GM12878 (cell line): ENCODE measurements around the gene MAP6D1. TPM values are rescaled to one million over a fixed set of nuclear protein-coding genes. Genes with fewer than 3 reads are reported as not detected.

ENCODE experiments used
- ATAC-seq: fragments of 200-7000 bp; cut with Tn5 transposase; 3 replicates; pipeline ENCODE4 v1.9.1; 2020; ENCODE audit warnings: mild to moderate bottlenecking, moderate library complexity
- BruUV-seq: library from RNA; stranded (reverse); fragments of 400-500 nt; replicated peaks from 2 replicates; lab custom pipeline; 2021; lab: Mats Ljungman, UMichigan
- CTCF ChIA-PET: fragments of 300-600 bp; sonication (Branson Sonifier 250); formaldehyde crosslinking; extraction: SDS; loops from one replicate; lab custom pipeline; 2021; ENCODE audit warnings: inconsistent platforms; lab: Yijun Ruan, JAX
- POLR2A ChIA-PET: fragments of 350-600 bp; formaldehyde crosslinking; extraction: SDS; loops from one replicate; lab custom pipeline; 2021; ENCODE audit warnings: inconsistent platforms; lab: Charles Lee
- RAD21 ChIA-PET: fragments of 300-600 bp; sonication (Branson Sonifier 250); formaldehyde crosslinking; loops from one replicate; lab custom pipeline; 2023; ENCODE audit warnings: antibody characterized with exemption; ENCODE audit not compliant: unreplicated experiment; lab: Charles Lee
- SMC1A ChIA-PET: fragments of 300-600 bp; sonication (Branson Sonifier 250); formaldehyde crosslinking; loops from one replicate; lab custom pipeline; 2023; ENCODE audit not compliant: unreplicated experiment, uncharacterized antibody; lab: Charles Lee
- DNase-seq: peaks from one replicate; pipeline ENCODE4 v3.0.0-alpha.2; 2011; ENCODE audit warnings: low read depth, low spot score
- FAIRE-seq: peaks from 3 replicates; lab custom pipeline; 2011; peaks lifted over from hg19 to GRCh38; lab: Jason Lieb, UNC
- H2AFZ ChIP-seq: 2 replicates; pipeline ENCODE4 v1.6.0; 2011; ENCODE audit warnings: low read depth, low read length, control low read depth; ENCODE audit not compliant: control insufficient read depth
- H3K27ac ChIP-seq: 2 replicates; pipeline ENCODE4 v1.5.1; 2011; ENCODE audit warnings: control low read depth; ENCODE audit not compliant: control insufficient read depth, insufficient read depth
- H3K27me3 ChIP-seq, 2 experiments: replicated peaks in 1 of 2; 2 replicates each; pipeline versions ENCODE4 v1.6.0 to v1.6.1; 2011; ENCODE audit warnings: low read length in 1 of 2; ENCODE audit not compliant: control insufficient read depth in 2 of 2, insufficient read depth in 2 of 2
- H3K36me3 ChIP-seq, 2 experiments: 2 replicates each; pipeline ENCODE4 v1.5.1; 2011; ENCODE audit warnings: low read length in 1 of 2; ENCODE audit not compliant: control insufficient read depth in 2 of 2, insufficient read depth in 2 of 2
- H3K4me1 ChIP-seq: 2 replicates; pipeline ENCODE4 v1.6.1; 2011; ENCODE audit warnings: mild to moderate bottlenecking, low read length, moderate library complexity, mixed read lengths; ENCODE audit not compliant: control insufficient read depth, insufficient read depth
- H3K4me2 ChIP-seq: 2 replicates; pipeline ENCODE4 v1.6.0; 2011; ENCODE audit warnings: control low read depth; ENCODE audit not compliant: control insufficient read depth, insufficient read depth
- H3K4me3 ChIP-seq: fragments of 200-600 bp; sonication (generic); 2 replicates; pipeline ENCODE4 v1.5.1; 2016
- H3K79me2 ChIP-seq: 2 replicates; pipeline ENCODE4 v1.6.0; 2011; ENCODE audit warnings: low read length; ENCODE audit not compliant: control insufficient read depth, insufficient read depth
- H3K9ac ChIP-seq: 2 replicates; pipeline ENCODE4 v1.8.0; 2011; ENCODE audit warnings: low read length, control low read depth, mixed read lengths; ENCODE audit not compliant: control insufficient read depth, insufficient read depth
- H3K9me3 ChIP-seq: replicated peaks from 3 replicates; pipeline ENCODE4 v1.5.1; 2011; ENCODE audit warnings: mild to moderate bottlenecking, low read length; ENCODE audit not compliant: control insufficient read depth, insufficient read depth
- H4K20me1 ChIP-seq: 2 replicates; pipeline ENCODE4 v1.6.0; 2011; ENCODE audit not compliant: control insufficient read depth, insufficient read depth
- BHLHE40 ChIP-seq, 2 experiments: fragments of 450-650 bp in 1 of 2; IDR thresholded peaks; 2 replicates each; pipeline ENCODE4 v1.6.1; 2011 to 2017; ENCODE audit warnings: low read depth in 2 of 2, borderline replicate concordance in 1 of 2, improper control_type of control experiment in 1 of 2, low read length in 1 of 2, mild to moderate bottlenecking in 1 of 2
- BRCA1 ChIP-seq: IDR thresholded peaks from 2 replicates; pipeline ENCODE4 v1.6.1; 2011; ENCODE audit warnings: low read depth, low read length, improper control_type of control experiment
- EZH2 ChIP-seq: IDR thresholded peaks from 2 replicates; pipeline ENCODE4 v1.6.1; 2012; ENCODE audit warnings: low read depth, mild to moderate bottlenecking, control low read depth, inconsistent platforms, low read length, borderline replicate concordance; ENCODE audit not compliant: control insufficient read depth
- FOS ChIP-seq: IDR thresholded peaks from 3 replicates; pipeline ENCODE4 v1.6.1; 2011; ENCODE audit warnings: borderline replicate concordance; ENCODE audit not compliant: insufficient read length; ENCODE audit errors: extremely low read depth
- FOXM1 ChIP-seq: IDR thresholded peaks from 2 replicates; pipeline ENCODE4 v1.6.1; 2012; ENCODE audit warnings: low read depth, mild to moderate bottlenecking, inconsistent platforms, low read length, moderate library complexity
- MEF2B ChIP-seq: fragments of 450-650 bp; IDR thresholded peaks from 2 replicates; pipeline ENCODE4 v1.6.1; 2018; ENCODE audit warnings: mild to moderate bottlenecking, moderate library complexity; ENCODE audit not compliant: partially characterized antibody, poor library complexity, severe bottlenecking
- MXI1 ChIP-seq: fragments of 150-350 bp; IDR thresholded peaks from 2 replicates; pipeline ENCODE4 v1.6.1; 2011; ENCODE audit warnings: low read depth, mild to moderate bottlenecking, inconsistent platforms, low read length, improper control_type of control experiment
- NKRF ChIP-seq: fragments of 450-650 bp; conservative IDR thresholded peaks from 2 replicates; pipeline ENCODE4 v1.6.1; 2017; ENCODE audit warnings: mild to moderate bottlenecking, moderate library complexity
- NR2C2 ChIP-seq: IDR thresholded peaks from 2 replicates; pipeline ENCODE4 v1.6.1; 2011; ENCODE audit warnings: borderline replicate concordance, low read depth; ENCODE audit not compliant: control insufficient read depth, insufficient read length
- RCOR1 ChIP-seq: conservative IDR thresholded peaks from 2 replicates; pipeline ENCODE4 v1.6.1; 2012; ENCODE audit warnings: low read depth, low read length, improper control_type of control experiment
- SP1 ChIP-seq: IDR thresholded peaks from one replicate; pipeline ENCODE4 v1.6.1; 2011; ENCODE audit warnings: low read depth, low read length
- YBX1 ChIP-seq: fragments of 450-650 bp; IDR thresholded peaks from 2 replicates; pipeline ENCODE4 v1.6.1; 2016; ENCODE audit warnings: antibody characterized with exemption
- ZNF217 ChIP-seq: fragments of 450-650 bp; IDR thresholded peaks from 2 replicates; pipeline ENCODE4 v1.6.1; 2017; ENCODE audit warnings: antibody characterized with exemption, mild to moderate bottlenecking
- WGBS: methylation state at CpG from one replicate; pipeline ENCODE4 v1.1.6; 2016; ENCODE audit warnings: low lambda C conversion rate; ENCODE audit not compliant: insufficient replicate concordance, insufficient coverage; ENCODE audit errors: missing lambda C conversion rate; 5-methylcytosine and 5-hydroxymethylcytosine counted together
- in situ Hi-C: fragments of 300-500 bp; cut with MboI; formaldehyde crosslinking; loops from 9 replicates; pipeline ENCODE4 v1.14.3; 2018; ENCODE audit warnings: mixed read lengths
- intact Hi-C: fragments of 100-400 bp; cut with micrococcal nuclease; formaldehyde crosslinking; loops from one replicate; pipeline ENCODE4 v1.14.2; 2022; ENCODE audit not compliant: unreplicated experiment
- polyA plus RNA-seq, 11 experiments: library from polyadenylated mRNA; depleted of rRNA in 4 of 11; unstranded in 6 of 11; stranded (reverse) in 5 of 11; fragments of >200 nt; fragmentation: Nextera tagmentation in 4 of 11; fragmentation: Illumina TruSeq in 1 of 11; extraction: Ambion mirVana in 4 of 11; extraction: Trizol in 1 of 11; gene quantifications; 1 replicate in 1 of 11; 2 replicates in 10 of 11; pipeline versions ENCODE4 v1.2.1 to v1.2.3, GENCODE V29; 2011 to 2016; ENCODE audit warnings: inconsistent platforms in 2 of 11, missing spikeins in 2 of 11, low read depth in 1 of 11
- total RNA-seq, 4 experiments: library from RNA; depleted of rRNA in 3 of 4; stranded (reverse); fragments of >200 nt in 3 of 4; fragmentation: Illumina TruSeq in 1 of 4; extraction: Trizol in 1 of 4; gene quantifications; 2 replicates each; pipeline versions ENCODE4 v1.2.1 to v1.2.3, GENCODE V29; 2013 to 2021
- TF ChIP-seq, protein P1 (sequence below): fragments of 450-650 bp; IDR thresholded peaks from 2 replicates; pipeline ENCODE4 v1.6.1; 2017; ENCODE audit warnings: borderline replicate concordance
- TF ChIP-seq, protein P2 (sequence below): IDR thresholded peaks from 2 replicates; pipeline ENCODE4 v1.6.1; 2012; ENCODE audit warnings: low read length, inconsistent platforms

The MAP6D1 gene
- total and polyA plus RNA-seq, 10 of the 15 experiments (the other 5 are each of a cell fraction or from before 2014, with no cell fraction given), result 0.50 to 2.2 (median 1.2) TPM; not detected in 3

DNA sequence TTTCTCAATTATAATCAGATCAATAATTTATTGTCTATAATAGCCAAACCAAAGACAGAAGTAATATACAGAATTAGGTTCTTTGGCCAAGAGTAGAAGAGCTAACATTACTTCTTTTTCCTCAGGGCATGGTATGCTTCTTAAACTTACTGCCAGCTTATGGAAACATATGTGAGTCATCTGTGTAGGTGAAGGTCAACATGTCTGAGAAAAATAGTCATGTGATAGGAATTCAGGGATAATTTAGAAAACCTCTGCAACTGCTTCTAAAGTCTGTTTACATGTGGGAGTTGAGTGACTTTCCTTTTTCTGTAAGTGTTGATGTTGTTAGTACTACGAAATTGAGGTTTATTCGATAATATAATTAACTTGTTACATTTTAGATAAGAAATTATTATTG lies 19.2 kb upstream of the MAP6D1 start (continued):
- TF ChIP-seq FOXM1, result no peak
- no peak for TF ChIP-seq FOS
- TF ChIP-seq, all 136 proteins: peak for 0

DNA sequence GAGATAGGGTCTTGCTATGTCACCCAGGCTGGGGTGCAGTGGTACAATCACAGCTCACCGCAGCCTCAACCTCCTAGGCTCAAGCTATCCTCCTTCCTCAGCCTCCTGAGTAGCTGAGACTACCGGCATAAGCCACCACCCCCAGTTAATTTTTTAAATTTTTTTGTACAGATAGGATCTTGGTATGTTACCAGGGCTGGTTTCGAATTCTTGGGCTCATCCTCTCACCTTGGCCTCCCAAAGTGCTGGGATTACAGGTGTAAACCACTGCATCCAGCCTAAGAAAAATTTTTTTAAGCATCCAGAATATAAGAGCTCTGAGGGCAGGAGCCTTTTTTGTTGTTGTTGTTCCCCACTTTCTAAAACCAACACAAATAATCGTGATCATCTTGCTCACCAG lies 14.4 kb upstream of the MAP6D1 start:
- BruUV-seq, result no TSS peak
- SMC1A ChIA-PET, result interaction anchor here (0.6 kb wide), 1 partner anchor 309 kb away, joined by 3 read pairs; no protein-coding TSS in a partner anchor
- no peak overlapping the region for H2AFZ ChIP-seq
- no peak for TF ChIP-seq RCOR1
- TF ChIP-seq YBX1, result no peak
- TF ChIP-seq NR2C2, result no peak
- TF ChIP-seq BHLHE40 (IDR thresholded peaks at IDR 0.05; ENCODE audit: borderline replicate concordance in 1 of 2, low read depth in 2 of 2, low read length in 1 of 2), result no peak
- no peak for TF ChIP-seq EZH2
- TF ChIP-seq ZNF217, result no peak
- no peak for TF ChIP-seq BRCA1
- TF ChIP-seq SP1, result no peak
- TF ChIP-seq, protein P1, sequence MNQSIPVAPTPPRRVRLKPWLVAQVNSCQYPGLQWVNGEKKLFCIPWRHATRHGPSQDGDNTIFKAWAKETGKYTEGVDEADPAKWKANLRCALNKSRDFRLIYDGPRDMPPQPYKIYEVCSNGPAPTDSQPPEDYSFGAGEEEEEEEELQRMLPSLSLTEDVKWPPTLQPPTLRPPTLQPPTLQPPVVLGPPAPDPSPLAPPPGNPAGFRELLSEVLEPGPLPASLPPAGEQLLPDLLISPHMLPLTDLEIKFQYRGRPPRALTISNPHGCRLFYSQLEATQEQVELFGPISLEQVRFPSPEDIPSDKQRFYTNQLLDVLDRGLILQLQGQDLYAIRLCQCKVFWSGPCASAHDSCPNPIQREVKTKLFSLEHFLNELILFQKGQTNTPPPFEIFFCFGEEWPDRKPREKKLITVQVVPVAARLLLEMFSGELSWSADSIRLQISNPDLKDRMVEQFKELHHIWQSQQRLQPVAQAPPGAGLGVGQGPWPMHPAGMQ, result no peak
- no peak for TF ChIP-seq NKRF
- TF ChIP-seq MEF2B, result no peak
- TF ChIP-seq MXI1, result no peak
- TF ChIP-seq, protein P2, sequence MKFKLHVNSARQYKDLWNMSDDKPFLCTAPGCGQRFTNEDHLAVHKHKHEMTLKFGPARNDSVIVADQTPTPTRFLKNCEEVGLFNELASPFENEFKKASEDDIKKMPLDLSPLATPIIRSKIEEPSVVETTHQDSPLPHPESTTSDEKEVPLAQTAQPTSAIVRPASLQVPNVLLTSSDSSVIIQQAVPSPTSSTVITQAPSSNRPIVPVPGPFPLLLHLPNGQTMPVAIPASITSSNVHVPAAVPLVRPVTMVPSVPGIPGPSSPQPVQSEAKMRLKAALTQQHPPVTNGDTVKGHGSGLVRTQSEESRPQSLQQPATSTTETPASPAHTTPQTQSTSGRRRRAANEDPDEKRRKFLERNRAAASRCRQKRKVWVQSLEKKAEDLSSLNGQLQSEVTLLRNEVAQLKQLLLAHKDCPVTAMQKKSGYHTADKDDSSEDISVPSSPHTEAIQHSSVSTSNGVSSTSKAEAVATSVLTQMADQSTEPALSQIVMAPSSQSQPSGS, result no peak
- no peak overlapping the region for H3K27ac ChIP-seq
- peaks cover 2 to 21% of the 10 kb centered on the region in 2 experiments for H3K36me3 ChIP-seq
- H3K9ac ChIP-seq, result no peak overlapping the region
- no peak overlapping the region for H3K4me2 ChIP-seq
- no peaks in the 10 kb centered on the region for H3K27me3 ChIP-seq
- H3K4me3 ChIP-seq, result no peak overlapping the region
- no peaks in the 10 kb centered on the region for H3K79me2 ChIP-seq
- DNase-seq (no peak), ATAC-seq (no peak), FAIRE-seq (no peak)
- H3K4me1 ChIP-seq, result no peaks in the 10 kb centered on the region
- POLR2A ChIA-PET, result no interaction called here
- 100% methylated on average over 4 of the region's 4 CpGs for WGBS
- intact Hi-C loops (no loop called here), in situ Hi-C loops (no loop called here)
- CTCF ChIA-PET, result interaction anchor here (1.3 kb wide), 1 partner anchor 45 kb away, joined by 5 read pairs; the partner anchor contains the start of gene PARL
- H3K9me3 ChIP-seq, result no peaks in the 10 kb centered on the region
- RAD21 ChIA-PET, result no interaction called here
- no peaks in the 10 kb centered on the region for H4K20me1 ChIP-seq
